Islet of Langerhans (tissue), 1 donor: ENCODE data around the gene MRGPRX4.

Source experiments
- FAIRE-seq: peaks from one replicate; lab custom pipeline; 2011; peaks lifted over from hg19 to GRCh38; lab: Jason Lieb, UNC

Gene MRGPRX4

GRCh38 chr11:18221274-18221876, 48.7 kb downstream of the MRGPRX4 start:
- no peak for FAIRE-seq

- FAIRE-seq: no peak
These were observed 50.3 kb downstream of the MRGPRX4 start for GRCh38 chr11:18222814-18223421.
